C4-2B (cell line): ENCODE data around the gene SNRNP25.
"Not testable (repeated sequence)": the region's sequence is repeated elsewhere in the genome, so short reads cannot be mapped to it uniquely, and the experiment has no call there.

ENCODE experiments used
- H3K27ac ChIP-seq: fragments of 450-650 bp; 2 replicates; pipeline ENCODE4 v1.5.1; 2017
- ZFX ChIP-seq: fragments of 450-650 bp; IDR thresholded peaks from 2 replicates; pipeline ENCODE4 v1.6.1; 2017
- TF ChIP-seq, protein P1 (sequence below): fragments of 450-650 bp; conservative IDR thresholded peaks from 2 replicates; pipeline ENCODE4 v1.5.1; 2017; ENCODE audit warnings: mild to moderate bottlenecking

The SNRNP25 gene

DNA sequence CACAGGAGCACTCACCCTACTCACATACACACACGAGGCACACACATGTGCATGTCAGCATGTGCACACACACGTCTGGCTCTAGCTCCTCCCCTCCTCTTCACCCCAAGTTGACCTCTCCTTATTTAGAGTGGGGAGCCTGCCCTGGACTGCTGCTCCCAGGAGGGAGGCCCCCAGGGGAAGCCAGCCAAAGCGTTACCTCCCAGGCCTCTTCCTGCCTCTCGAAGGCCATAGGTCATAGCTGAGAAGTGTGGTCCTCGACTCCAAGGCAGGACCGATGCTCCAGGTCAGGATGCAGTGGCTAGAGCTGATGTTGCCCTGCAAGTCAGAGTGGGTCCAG lies 19.0 kb upstream of the SNRNP25 start:
- TF ChIP-seq ZFX, result no peak
- no peak overlapping the region for H3K27ac ChIP-seq

DNA sequence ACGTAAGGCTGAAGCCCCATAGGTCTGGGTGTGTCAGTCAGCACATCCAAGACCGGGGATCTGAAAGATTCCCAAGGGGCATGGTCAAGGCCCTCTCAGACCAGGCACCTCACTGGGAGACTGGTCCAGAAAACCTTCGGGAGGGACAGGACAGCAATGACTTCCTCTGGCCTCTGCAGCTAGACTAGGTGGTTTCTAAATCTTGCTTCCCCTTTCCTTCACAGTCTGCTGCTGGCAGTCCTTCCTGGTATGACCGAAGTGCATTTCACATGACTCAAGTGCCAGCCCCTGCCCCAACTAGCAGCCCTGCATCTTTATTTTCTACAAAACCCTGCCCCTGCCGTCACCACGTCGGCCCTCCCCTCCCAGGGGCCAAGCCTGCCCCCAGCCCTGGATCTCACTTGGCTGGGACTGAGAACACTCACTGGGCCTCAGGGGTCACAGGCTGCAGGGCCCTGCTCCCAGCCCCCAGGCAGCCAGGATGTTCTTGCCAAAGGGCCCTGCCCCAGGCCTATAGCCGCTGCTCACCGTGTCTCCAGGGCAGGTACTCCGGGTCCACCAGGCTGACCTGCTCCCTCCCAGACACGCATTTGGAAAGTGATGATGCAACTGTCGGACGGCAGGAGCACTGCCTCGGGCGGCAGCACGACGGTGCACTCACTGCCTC lies 18.5 kb upstream of the SNRNP25 start:
- TF ChIP-seq ZFX, result no peak
- TF ChIP-seq, protein P1, sequence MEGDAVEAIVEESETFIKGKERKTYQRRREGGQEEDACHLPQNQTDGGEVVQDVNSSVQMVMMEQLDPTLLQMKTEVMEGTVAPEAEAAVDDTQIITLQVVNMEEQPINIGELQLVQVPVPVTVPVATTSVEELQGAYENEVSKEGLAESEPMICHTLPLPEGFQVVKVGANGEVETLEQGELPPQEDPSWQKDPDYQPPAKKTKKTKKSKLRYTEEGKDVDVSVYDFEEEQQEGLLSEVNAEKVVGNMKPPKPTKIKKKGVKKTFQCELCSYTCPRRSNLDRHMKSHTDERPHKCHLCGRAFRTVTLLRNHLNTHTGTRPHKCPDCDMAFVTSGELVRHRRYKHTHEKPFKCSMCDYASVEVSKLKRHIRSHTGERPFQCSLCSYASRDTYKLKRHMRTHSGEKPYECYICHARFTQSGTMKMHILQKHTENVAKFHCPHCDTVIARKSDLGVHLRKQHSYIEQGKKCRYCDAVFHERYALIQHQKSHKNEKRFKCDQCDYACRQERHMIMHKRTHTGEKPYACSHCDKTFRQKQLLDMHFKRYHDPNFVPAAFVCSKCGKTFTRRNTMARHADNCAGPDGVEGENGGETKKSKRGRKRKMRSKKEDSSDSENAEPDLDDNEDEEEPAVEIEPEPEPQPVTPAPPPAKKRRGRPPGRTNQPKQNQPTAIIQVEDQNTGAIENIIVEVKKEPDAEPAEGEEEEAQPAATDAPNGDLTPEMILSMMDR, result no peak
- H3K27ac ChIP-seq, result no peak overlapping the region

DNA sequence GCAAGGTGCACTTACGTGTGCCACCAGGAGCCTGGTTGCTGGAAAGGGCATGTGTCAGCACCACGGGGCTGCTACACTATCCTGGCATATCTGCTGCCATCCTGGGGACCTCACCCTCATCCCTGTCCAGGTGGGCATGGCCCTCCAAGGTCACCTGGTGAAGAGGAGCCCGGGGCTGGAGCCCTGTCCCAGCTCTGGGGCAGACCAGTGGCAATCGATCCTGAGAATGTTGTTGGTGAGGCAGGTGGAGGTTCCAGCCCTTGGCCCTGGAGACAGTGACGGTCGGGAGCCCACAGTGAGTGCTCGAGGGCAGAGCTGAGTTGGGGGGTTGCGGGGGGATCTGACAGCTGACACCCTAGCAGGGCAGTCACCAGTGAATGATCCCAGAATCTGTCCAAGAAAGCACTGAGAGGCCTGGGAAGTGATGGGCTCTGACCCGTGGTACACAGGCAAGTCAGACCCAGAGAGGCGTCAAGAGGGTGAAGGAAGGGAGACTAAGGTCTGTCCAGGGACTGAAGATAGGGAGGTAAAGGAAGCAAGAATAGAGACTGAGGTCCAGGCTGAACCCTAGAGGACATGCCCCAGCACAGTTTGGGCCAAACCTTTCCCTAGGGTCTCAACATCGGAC lies 17.8 kb upstream of the SNRNP25 start:
- no peak for TF ChIP-seq ZFX
- TF ChIP-seq, protein P1, result no peak
- H3K27ac ChIP-seq, result no peak overlapping the region

DNA sequence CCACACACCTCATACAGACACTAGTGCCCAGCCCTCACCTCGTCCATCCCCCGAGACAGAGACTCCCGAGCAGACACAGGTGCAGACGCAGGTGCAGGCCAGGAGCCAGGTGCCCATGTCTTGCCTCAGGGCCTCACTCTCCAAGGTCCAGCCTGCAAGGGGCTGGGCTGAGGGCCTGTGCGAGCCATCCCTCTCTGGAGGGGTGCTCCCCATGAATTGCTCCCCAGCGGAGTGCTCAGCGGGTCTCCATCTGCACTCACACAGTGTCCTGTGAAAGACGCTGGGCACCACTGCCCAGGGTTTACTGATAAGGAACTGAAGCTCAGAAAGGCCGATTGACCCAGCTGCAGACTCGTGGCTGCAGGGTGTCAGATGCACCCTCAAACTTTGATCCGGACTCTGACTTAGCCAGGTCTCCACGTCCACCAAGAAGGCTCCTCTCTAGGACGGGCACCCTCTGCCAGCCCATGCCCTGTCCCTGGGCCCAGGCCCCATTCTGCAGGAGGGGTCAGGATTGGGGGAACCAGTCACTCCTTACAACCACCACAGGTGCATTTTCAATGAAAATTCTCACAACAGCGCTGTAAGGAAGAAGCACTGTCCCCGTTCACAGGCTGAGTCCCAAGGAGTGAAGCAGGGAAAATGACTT lies 17.2 kb upstream of the SNRNP25 start:
- TF ChIP-seq, protein P1, result no peak
- no peak for TF ChIP-seq ZFX
- no peak overlapping the region for H3K27ac ChIP-seq

DNA sequence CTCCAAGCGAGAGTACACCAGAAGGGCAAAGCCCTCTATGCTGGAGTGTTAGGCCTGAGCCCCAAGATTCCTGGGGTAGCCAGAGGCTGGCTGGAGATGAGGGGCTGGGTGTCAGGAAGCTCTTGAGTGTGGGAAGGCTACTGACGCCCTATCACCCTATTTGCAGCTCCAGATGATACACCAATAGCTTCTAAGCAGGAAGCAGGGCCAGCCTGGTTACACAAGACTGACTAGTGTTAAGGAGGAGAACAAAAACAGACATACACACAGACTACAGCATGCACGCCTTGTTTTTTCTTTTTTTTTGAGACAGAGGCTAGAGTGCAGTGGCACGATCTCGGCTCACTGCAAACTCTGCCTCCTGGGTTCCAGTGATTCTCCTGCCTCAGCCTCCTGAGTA lies 16.1 kb upstream of the SNRNP25 start:
- TF ChIP-seq, protein P1, result no peak
- TF ChIP-seq ZFX, result no peak
- H3K27ac ChIP-seq, result no peak overlapping the region

DNA sequence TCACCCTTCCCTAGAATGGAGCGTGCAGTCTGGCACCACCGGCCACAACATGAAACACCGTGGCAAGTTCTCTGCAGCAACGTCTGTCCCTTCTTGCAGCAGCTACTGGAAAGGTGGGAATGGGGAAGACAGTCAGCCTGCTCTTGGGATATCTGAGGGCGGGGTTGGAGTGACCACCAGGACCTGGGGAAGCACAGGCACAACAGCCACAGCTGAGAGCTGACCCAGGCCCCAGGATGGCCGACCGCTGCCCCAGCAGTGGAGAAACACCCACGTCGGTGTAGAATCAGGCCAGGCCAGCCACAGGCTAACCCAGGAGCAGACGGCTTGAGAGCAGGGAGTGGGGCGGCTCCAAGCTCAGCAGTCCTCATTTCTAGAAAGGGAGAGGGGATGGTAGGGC lies 15.4 kb upstream of the SNRNP25 start:
- not testable (repeated sequence) for H3K27ac ChIP-seq

DNA sequence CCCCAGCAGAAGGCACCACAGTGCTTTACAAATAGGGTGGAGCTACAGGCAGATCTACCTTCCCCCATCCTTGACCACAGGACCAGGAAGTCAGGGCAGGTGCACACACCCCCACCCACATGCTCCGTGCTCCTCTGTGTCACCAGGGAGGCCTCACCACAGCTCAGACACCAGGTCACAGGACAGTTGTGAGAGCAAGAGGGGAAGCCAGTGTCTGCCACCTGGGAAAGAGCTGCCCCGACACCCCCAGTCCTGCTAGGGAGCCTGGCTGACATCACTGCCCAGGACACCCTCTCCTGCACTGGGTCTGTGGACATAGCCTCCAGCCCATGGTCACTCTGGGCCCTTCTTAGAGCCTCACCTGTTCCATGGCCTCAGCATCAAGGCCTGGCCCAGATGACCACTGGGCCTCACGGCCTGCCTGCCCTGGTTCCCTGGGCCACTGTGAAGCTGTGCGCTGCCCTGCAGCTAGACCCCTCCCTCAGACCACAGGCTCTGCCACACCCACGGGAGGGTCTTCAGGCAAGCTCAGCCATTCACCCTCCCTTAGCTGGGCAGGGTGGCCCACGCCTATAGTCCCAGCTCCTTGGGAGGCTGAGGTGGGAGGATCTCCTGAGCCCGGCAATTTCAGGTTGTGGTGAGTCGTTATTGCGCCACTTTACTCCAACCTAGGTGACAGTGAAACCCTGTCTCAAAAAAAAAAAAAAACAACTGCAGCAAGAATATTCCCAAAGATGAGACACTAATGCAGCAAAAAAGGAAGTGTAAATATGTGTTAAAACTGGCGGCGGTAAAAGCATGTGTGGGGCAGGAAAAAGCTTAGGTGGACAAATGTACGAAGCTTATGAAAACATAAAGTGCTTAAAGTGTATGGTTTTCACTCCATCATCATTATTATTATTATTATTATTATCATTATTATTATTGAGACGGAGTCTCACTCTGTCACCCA lies 14.4 kb upstream of the SNRNP25 start:
- TF ChIP-seq, protein P1, result no peak
- TF ChIP-seq ZFX, result no peak
- peak overlapping the region; percentile 15; the same call in 1 of the 2 replicates for H3K27ac ChIP-seq
